ENCODE measurements around the gene POLR3C. TPM values are rescaled to one million over a fixed set of nuclear protein-coding genes. Genes with fewer than 3 reads are reported as not detected.

The POLR3C gene
- total and polyA plus RNA-seq, 10 of the 15 experiments (the other 5 are each of a cell fraction or from before 2014, with no cell fraction given): 13.0 to 44.8 (median 34.8) TPM

DNA sequence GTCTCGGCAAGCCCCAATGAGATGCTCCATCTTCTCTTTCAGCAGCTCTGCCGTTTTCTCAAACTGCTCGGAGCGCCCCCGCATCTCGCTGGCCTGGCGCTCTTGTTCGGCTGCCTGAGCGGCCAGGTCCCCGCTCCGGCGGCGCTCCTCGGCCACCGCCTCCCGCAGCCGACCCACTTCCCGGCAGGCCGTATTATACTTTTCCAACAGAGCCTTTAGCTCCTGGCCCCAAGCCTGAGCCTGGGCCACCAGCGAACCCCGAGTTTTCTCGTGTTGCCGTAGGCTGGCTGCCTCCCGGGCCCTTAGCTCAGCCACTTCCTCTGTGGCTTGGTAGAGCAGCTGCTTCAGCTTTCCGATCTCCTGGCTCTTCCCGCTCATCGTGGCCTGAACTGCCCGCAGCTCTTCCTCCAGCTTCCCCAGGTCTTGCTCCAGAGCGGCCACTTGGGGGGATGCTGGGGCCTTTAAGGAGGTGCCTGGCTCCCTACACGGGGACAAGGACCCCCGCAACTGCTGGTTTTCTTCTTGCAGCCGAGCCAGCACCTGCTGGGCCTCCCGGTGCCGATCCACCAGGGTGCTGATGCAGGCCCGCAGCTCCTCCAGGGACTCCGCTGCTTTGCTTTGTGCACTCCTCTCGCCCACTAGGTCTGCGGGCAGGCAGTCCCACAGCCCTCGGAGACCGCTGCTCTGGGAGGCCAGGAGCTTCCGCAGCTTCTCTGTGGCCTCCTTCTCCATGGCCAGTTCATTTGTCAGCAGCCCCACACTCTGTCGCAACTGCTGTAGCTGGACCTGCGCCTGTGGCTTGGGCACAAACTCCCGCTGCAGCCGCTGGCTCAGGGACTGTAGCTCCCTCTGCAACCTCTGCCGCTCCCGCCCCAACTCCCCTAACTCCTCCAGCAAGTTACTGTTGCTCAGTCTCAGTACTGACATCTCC is 48.3 kb downstream of the POLR3C start:
- in situ Hi-C loops (cut with MboI) (no loop called here), intact Hi-C loops (cut with micrococcal nuclease; ENCODE audit: unreplicated experiment) (no loop called here)
- Histone ChIP-seq H3K79me2 (ENCODE audit: control insufficient read depth, insufficient read depth, low read length) (no peaks in the 10 kb centered on the region), H3K36me3 (ENCODE audit: control insufficient read depth in 2 of 2, insufficient read depth in 2 of 2, low read length in 1 of 2) (no peaks in the 10 kb centered on the region), H3K4me1 (ENCODE audit: control insufficient read depth, insufficient read depth, low read length) (0 out of 2 replicates have a peak, but pooled peaks cover 3% of the 10 kb centered on the region), H3K9me3 (replicated peaks; ENCODE audit: control insufficient read depth, insufficient read depth, low read length) (no peaks in the 10 kb centered on the region), H3K9ac (ENCODE audit: control insufficient read depth, insufficient read depth, low read length) (peak overlapping the region; percentile 20; the same call in 1 of the 2 replicates), H2AFZ (ENCODE audit: control insufficient read depth, low read depth, low read length) (peak overlapping the region; percentile 8), H3K4me3 (peak overlapping the region; percentile 55; the same call in 1 of the 2 replicates), H4K20me1 (ENCODE audit: control insufficient read depth, insufficient read depth) (no peaks in the 10 kb centered on the region), H3K4me2 (ENCODE audit: control insufficient read depth, insufficient read depth) (peak overlapping the region; percentile 52), H3K27me3 (replicated peaks in 1 of 2; ENCODE audit: control insufficient read depth in 2 of 2, insufficient read depth in 2 of 2, low read length in 1 of 2) (peaks cover 0 to 5% of the 10 kb centered on the region in 2 experiments), H3K27ac (ENCODE audit: control insufficient read depth, insufficient read depth) (no peak overlapping the region)
- TF ChIP-seq EGR1 (IDR thresholded peaks at IDR 0.05; ENCODE audit: borderline replicate concordance in 1 of 2, low read depth in 2 of 2, low read length in 2 of 2) (0 out of 3 replicates have a peak, but pooled peaks of 1 of the 2 experiments have one; percentile 43), NRF1 (conservative IDR thresholded peaks at IDR 0.05; ENCODE audit: low read depth, low read length) (no peak), EED (IDR thresholded peaks at IDR 0.05; ENCODE audit: low read depth) (0 out of 2 replicates have a peak, but pooled peaks have one; percentile 15), SPI1 (IDR thresholded peaks at IDR 0.05; ENCODE audit: borderline replicate concordance, insufficient read depth, low read depth, low read length) (peak; percentile 56; the same call in 1 of the 2 replicates)
- ChIA-PET CTCF (interaction anchor here (0.6 to 1.5 kb wide), 4 partner anchors 12 to 27 kb away, joined by 3 to 6 read pairs (median 4); partner anchors contain the start of genes NUDT17 and PIAS3), POLR2A (interaction anchor here (0.9 to 1.2 kb wide), 3 partner anchors 9 to 92 kb away, joined by 3 read pairs; partner anchors contain the start of genes ANKRD34A and POLR3GL), SMC1A (ENCODE audit: uncharacterized antibody, unreplicated experiment) (interaction anchor here (1.0 to 1.3 kb wide), 2 partner anchors 13 to 14 kb away, joined by 3 to 6 read pairs; partner anchors contain the start of genes ANKRD35 and PIAS3), RAD21 (ENCODE audit: unreplicated experiment) (no interaction called here)
- peak; percentile 82 for ATAC-seq
- no TSS peak for BruUV-seq (replicated peaks)
- 27% methylated on average over 47 of the region's 47 CpGs for WGBS (ENCODE audit: insufficient coverage, insufficient replicate concordance, low lambda C conversion rate, missing lambda C conversion rate)
- FAIRE-seq: peak; percentile 38
- no peak for DNase-seq (ENCODE audit: low read depth, low spot score)

Measured in GM12878 (cell line).